Testis (tissue), 3 donors: ENCODE measurements around the gene BCL11A. TPM values are rescaled to one million over a fixed set of nuclear protein-coding genes. Genes with fewer than 3 reads are reported as not detected.

ENCODE experiments used
- DNase-seq: peaks from one replicate; pipeline ENCODE4 v3.0.0-alpha.2; 2019
- H3K27ac ChIP-seq, 2 donors: fragments of 200-600 bp; sonication (generic); one replicate each; pipeline ENCODE4 v1.5.1; 2019
- H3K27me3 ChIP-seq: fragments of 200-600 bp; sonication (generic); one replicate; pipeline ENCODE4 v1.5.1; 2019
- H3K36me3 ChIP-seq: fragments of 200-600 bp; sonication (generic); one replicate; pipeline ENCODE4 v1.5.1; 2017; ENCODE audit warnings: low read depth; ENCODE audit errors: missing control alignments
- H3K4me1 ChIP-seq: fragments of 200-600 bp; sonication (generic); one replicate; pipeline ENCODE4 v1.5.1; 2019
- H3K4me3 ChIP-seq, 2 donors: fragments of 200-600 bp; sonication (generic); one replicate each; pipeline ENCODE4 v1.5.1; 2017 to 2019
- H3K9me3 ChIP-seq: fragments of 200-600 bp; sonication (generic); one replicate; pipeline ENCODE4 v1.5.1; 2017
- POLR2A ChIP-seq: fragments of 450-650 bp; IDR thresholded peaks from one replicate; pipeline ENCODE4 v1.6.1; 2017; ENCODE audit warnings: antibody characterized with exemption, mild to moderate bottlenecking, moderate library complexity
- WGBS, 2 donors: methylation state at CpG; one replicate each; pipeline ENCODE4 v1.1.5; 2018; 5-methylcytosine and 5-hydroxymethylcytosine counted together
- intact Hi-C: fragments of 100-400 bp; cut with DNase I; formaldehyde crosslinking; loops from one replicate; pipeline ENCODE4 v1.15.1; 2023; ENCODE audit warnings: low total_unique reads
- polyA plus RNA-seq: library from polyadenylated mRNA; stranded (reverse); fragments of 350-450 nt; fragmentation: Illumina TruSeq; extraction: RNeasy Lipid Tissue Mini Kit (QIAGEN cat#74804); gene quantifications from one replicate; pipeline ENCODE4 v1.2.3, GENCODE V29; 2014; ENCODE audit warnings: low read depth, low replicate concordance; ENCODE audit not compliant: insufficient read depth
- total RNA-seq, 2 donors: library from RNA; depleted of rRNA; stranded (reverse); fragments of >200 nt; gene quantifications; one replicate each; pipeline ENCODE4 v1.2.3, GENCODE V29; 2016
- TF ChIP-seq, protein P1 (sequence below), 3 experiments: fragments of 450-650 bp in 2 of 3; fragments of 200-600 bp in 1 of 3; sonication (generic) in 1 of 3; IDR thresholded peaks; one replicate each; pipeline ENCODE4 v1.5.1; 2016 to 2019; ENCODE audit warnings: antibody characterized with exemption in 3 of 3, mild to moderate bottlenecking in 2 of 3, moderate library complexity in 1 of 3

The BCL11A gene
- total and polyA plus RNA-seq, 3 donors from 2014 or later: 4.1 to 11.6 (median 5.1) TPM

DNA sequence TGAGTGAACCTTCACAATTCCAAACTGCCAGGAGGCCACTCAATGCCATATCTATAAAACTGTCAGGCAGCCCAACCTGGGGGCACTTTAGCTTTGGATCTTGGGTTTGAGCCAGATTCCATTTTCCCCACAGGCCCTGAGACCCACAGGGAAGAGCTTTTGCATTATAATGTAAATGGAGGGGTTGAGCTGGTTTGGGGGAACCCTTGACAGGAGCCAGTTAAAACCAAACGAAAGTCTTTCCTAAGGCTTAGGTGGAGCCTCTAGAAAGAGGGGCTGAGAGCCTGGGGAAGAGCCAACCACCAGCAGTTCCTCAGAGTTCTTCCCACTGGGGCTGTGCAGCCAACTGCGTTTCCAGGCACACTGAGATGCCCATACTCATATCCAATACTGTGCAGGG, 42.7 kb downstream of the BCL11A start:
- WGBS, 2 donors: 69 to 85% methylated on average over 2 of the region's 2 CpGs
- H3K27me3 ChIP-seq: no peaks in the 10 kb centered on the region
- no peak overlapping the region for H3K4me3 ChIP-seq
- TF ChIP-seq, protein P1, sequence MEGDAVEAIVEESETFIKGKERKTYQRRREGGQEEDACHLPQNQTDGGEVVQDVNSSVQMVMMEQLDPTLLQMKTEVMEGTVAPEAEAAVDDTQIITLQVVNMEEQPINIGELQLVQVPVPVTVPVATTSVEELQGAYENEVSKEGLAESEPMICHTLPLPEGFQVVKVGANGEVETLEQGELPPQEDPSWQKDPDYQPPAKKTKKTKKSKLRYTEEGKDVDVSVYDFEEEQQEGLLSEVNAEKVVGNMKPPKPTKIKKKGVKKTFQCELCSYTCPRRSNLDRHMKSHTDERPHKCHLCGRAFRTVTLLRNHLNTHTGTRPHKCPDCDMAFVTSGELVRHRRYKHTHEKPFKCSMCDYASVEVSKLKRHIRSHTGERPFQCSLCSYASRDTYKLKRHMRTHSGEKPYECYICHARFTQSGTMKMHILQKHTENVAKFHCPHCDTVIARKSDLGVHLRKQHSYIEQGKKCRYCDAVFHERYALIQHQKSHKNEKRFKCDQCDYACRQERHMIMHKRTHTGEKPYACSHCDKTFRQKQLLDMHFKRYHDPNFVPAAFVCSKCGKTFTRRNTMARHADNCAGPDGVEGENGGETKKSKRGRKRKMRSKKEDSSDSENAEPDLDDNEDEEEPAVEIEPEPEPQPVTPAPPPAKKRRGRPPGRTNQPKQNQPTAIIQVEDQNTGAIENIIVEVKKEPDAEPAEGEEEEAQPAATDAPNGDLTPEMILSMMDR (IDR thresholded peaks at IDR 0.05): no peak
- no peak for TF ChIP-seq POLR2A
- no peak overlapping the region for H3K27ac ChIP-seq
- H3K36me3 ChIP-seq: no peaks in the 10 kb centered on the region
- no peaks in the 10 kb centered on the region for H3K4me1 ChIP-seq
- no peaks in the 10 kb centered on the region for H3K9me3 ChIP-seq
- DNase-seq: no peak
- intact Hi-C loops: no loop called here

DNA sequence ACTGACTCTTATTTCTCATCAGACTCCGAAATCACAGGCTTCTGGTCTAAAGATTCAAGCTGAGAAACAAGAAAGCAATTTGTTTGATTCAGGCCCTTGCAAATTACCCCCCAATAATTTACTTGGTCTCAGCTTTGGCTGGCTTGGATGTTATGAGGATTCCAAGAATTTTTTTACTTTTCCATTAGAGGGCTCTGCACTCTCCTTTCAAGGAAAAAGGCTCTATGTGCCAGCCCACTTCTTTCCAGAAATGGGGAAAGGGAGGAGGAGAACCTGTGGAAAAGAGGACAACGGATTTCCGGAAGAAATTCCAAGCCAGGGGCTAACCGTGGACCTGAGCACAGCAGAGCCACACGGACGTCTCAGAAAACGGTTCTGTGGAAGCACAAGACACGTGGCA, 44.4 kb downstream of the BCL11A start:
- no peak overlapping the region for H3K4me3 ChIP-seq
- no peaks in the 10 kb centered on the region for H3K27me3 ChIP-seq
- WGBS, 2 donors: 85 to 89% methylated on average over 8 of the region's 8 CpGs
- H3K36me3 ChIP-seq: no peaks in the 10 kb centered on the region
- no peaks in the 10 kb centered on the region for H3K4me1 ChIP-seq
- no peak overlapping the region for H3K27ac ChIP-seq
- intact Hi-C loops: no loop called here
- H3K9me3 ChIP-seq: no peaks in the 10 kb centered on the region
- DNase-seq: no peak
- no peak for TF ChIP-seq POLR2A
- TF ChIP-seq, protein P1 (IDR thresholded peaks at IDR 0.05): no peak

DNA sequence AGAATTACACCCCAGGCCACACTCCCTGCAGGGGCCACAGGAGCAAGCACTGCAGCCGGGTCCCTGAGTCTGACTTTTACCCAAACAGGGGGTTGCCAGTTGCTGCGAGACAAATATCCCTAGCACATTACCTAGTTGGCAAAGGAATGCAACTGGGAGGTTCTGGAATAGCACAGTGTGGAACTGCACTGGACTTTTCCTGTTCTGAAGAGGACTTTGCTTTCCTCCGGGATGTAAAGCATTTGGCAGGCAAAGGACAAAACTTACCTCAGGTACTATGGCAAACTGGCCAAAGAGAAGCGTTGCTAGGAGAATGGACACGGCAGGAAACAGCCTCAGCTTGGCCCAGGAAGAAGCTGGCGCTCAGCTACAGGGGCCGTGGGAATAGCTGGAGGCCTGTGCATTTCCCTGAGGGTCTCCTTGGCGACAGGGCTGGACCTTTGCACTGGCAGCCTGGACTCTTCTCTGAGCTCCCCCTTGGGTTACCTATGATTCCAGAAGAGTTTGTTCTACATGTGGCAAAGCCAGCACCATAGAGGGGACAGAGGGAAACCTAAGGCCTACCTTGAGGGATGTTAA, 45.0 kb downstream of the BCL11A start:
- intact Hi-C loops: no loop called here
- no peak overlapping the region for H3K27ac ChIP-seq

DNA sequence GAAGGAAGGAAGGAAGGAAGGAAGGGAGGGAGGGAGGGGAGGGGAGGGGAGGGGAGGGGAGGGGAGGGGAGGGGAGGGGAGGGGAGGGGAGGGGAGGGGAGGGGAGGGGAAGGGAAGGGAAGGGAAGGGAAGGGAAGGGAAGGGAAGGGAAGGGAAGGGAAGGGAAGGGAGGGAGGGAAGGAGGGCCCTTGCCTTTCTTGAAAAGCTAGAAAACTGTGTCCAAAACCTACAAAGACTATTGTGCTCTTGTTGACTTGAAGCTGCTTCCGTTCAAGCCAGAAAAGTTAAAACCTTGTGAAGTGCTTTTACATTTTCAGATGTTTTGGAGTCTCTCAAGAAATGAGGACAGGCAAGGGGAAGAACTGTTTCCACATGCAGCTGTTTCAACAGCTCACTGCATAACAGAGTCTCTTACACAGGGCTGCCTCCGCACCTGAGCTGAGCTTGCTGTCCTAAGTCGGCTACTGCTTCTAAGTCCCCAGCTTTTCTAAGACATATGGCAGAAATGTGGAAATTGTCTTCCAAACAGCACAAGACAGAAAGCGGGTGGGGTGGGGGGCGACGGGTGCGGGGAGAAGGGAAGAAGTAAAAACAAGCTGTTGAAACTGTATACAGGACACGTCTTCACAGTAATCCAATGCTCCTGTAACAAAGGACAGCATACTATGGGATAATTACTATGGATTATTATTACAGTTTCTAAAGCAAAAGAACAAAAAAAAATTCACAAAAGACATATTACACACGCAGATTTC, 46.1 kb downstream of the BCL11A start:
- Histone ChIP-seq H3K27me3 (no peaks in the 10 kb centered on the region), H3K4me3 (no peak overlapping the region), H3K4me1 (no peaks in the 10 kb centered on the region), H3K27ac (no peak overlapping the region), H3K36me3 (no peaks in the 10 kb centered on the region), H3K9me3 (no peaks in the 10 kb centered on the region)
- DNase-seq: no peak
- intact Hi-C loops: no loop called here
- TF ChIP-seq, protein P1 (IDR thresholded peaks at IDR 0.05): no peak
- no peak for TF ChIP-seq POLR2A
- 81 to 84% methylated on average over 9 of the region's 9 CpGs for WGBS, 2 donors

More for the DNA sequence above, 45.0 kb downstream of the BCL11A start:
- Histone ChIP-seq H3K4me3 (no peak overlapping the region), H3K36me3 (no peaks in the 10 kb centered on the region), H3K4me1 (no peaks in the 10 kb centered on the region), H3K9me3 (no peaks in the 10 kb centered on the region), H3K27me3 (no peaks in the 10 kb centered on the region)
- WGBS, 2 donors: 79 to 86% methylated on average over 8 of the region's 8 CpGs
- no peak for TF ChIP-seq POLR2A
- TF ChIP-seq, protein P1 (IDR thresholded peaks at IDR 0.05): no peak
- no peak for DNase-seq
